Naive thymus-derived CD4-positive, alpha-beta T cell (primary cell): Measurements from ENCODE around the gene SPRY1. TPM values are rescaled to one million over a fixed set of nuclear protein-coding genes. Genes with fewer than 3 reads are reported as not detected.

Source experiments
- ATAC-seq: fragments of 150-1000 bp; cut with Tn5 transposase; 2 replicates; pipeline ENCODE4 v1.10.0; 2021; ENCODE audit warnings: mild to moderate bottlenecking, moderate library complexity
- CTCF ChIA-PET: fragments of 350-600 bp; sonication (Branson Sonifier 250); formaldehyde crosslinking; loops from one replicate; lab custom pipeline; 2021; ENCODE audit warnings: antibody characterized with exemption; lab: Charles Lee
- POLR2A ChIA-PET: fragments of 350-600 bp; sonication (Branson Sonifier 250); formaldehyde crosslinking; loops from one replicate; lab custom pipeline; 2021; ENCODE audit warnings: antibody characterized with exemption, inconsistent platforms; lab: Charles Lee
- DNase-seq, 9 donors: peaks; one replicate each; pipeline versions ENCODE4 v3.0.0 to v3.0.0-alpha.2; 2020 to 2022; ENCODE audit warnings: mixed read lengths in 1 of 9
- H3K27ac ChIP-seq: one replicate; pipeline ENCODE4 v1.7.0; 2013; ENCODE audit warnings: mild to moderate bottlenecking, low read depth, low read length, moderate library complexity
- H3K27me3 ChIP-seq, 2 donors: one replicate each; pipeline ENCODE4 v1.7.0; 2013; ENCODE audit warnings: low read length in 2 of 2, mild to moderate bottlenecking in 2 of 2, moderate library complexity in 2 of 2; ENCODE audit not compliant: control insufficient read depth in 2 of 2, insufficient read depth in 2 of 2
- H3K36me3 ChIP-seq, 3 experiments: 1 replicate in 2 of 3; 2 replicates in 1 of 3; pipeline ENCODE4 v1.7.0; 2013; ENCODE audit warnings: low read length in 3 of 3, mild to moderate bottlenecking in 3 of 3, moderate library complexity in 1 of 3; ENCODE audit not compliant: insufficient read depth in 3 of 3, control insufficient read depth in 2 of 3
- H3K4me1 ChIP-seq, 2 donors: one replicate each; pipeline ENCODE4 v1.7.0; 2013; ENCODE audit warnings: low read length in 2 of 2, mild to moderate bottlenecking in 2 of 2, moderate library complexity in 1 of 2; ENCODE audit not compliant: control insufficient read depth in 2 of 2, insufficient read depth in 2 of 2
- H3K4me3 ChIP-seq: 2 replicates; pipeline ENCODE4 v1.7.0; 2013; ENCODE audit warnings: mild to moderate bottlenecking, low read length
- H3K9me3 ChIP-seq, 3 experiments: 1 replicate in 2 of 3; 2 replicates in 1 of 3; pipeline ENCODE4 v1.7.0; 2013; ENCODE audit warnings: low read length in 3 of 3; ENCODE audit not compliant: control insufficient read depth in 2 of 3
- H3K27ac Mint-ChIP-seq, 9 donors: one replicate each; pipeline ENCODE4 v1.8.0; 2020 to 2022; ENCODE audit warnings: mixed read lengths in 9 of 9, mild to moderate bottlenecking in 8 of 9, moderate library complexity in 5 of 9, inconsistent platforms in 2 of 9
- H3K27me3 Mint-ChIP-seq, 5 donors: one replicate each; pipeline ENCODE4 v1.8.0; 2021 to 2022; ENCODE audit warnings: mixed read lengths in 5 of 5, mild to moderate bottlenecking in 1 of 5
- H3K36me3 Mint-ChIP-seq, 5 donors: one replicate each; pipeline ENCODE4 v1.8.0; 2020 to 2022; ENCODE audit warnings: mixed read lengths in 5 of 5, mild to moderate bottlenecking in 3 of 5, inconsistent platforms in 1 of 5
- H3K4me1 Mint-ChIP-seq, 7 donors: one replicate each; pipeline ENCODE4 v1.8.0; 2020 to 2022; ENCODE audit warnings: mixed read lengths in 7 of 7, mild to moderate bottlenecking in 3 of 7, inconsistent platforms in 1 of 7
- H3K4me3 Mint-ChIP-seq, 10 donors: one replicate each; pipeline ENCODE4 v1.8.0; 2020 to 2022; ENCODE audit warnings: mild to moderate bottlenecking in 10 of 10, mixed read lengths in 10 of 10, moderate library complexity in 6 of 10, inconsistent platforms in 2 of 10
- H3K9me3 Mint-ChIP-seq, 11 donors: one replicate each; pipeline ENCODE4 v1.8.0; 2020 to 2022; ENCODE audit warnings: mixed read lengths in 11 of 11, mild to moderate bottlenecking in 4 of 11, inconsistent platforms in 1 of 11, moderate library complexity in 1 of 11
- intact Hi-C, 2 donors: fragments of 100-400 bp; cut with micrococcal nuclease; formaldehyde crosslinking; loops; one replicate each; pipeline ENCODE4 v1.15.1; 2023
- polyA plus RNA-seq, 2 donors: library from polyadenylated mRNA; unstranded; fragments of 300-500 nt; fragmentation: Illumina TruSeq; gene quantifications; one replicate each; pipeline ENCODE4 v1.2.3, GENCODE V29; 2021
- total RNA-seq, 6 experiments: library from RNA in 5 of 6; stranded (reverse) in 5 of 6; gene quantifications; 1 replicate in 5 of 6; 2 replicates in 1 of 6; pipeline ENCODE4 v1.2.3 and lab custom pipeline; 2021 to 2026

Gene SPRY1
- total and polyA plus RNA-seq, 7 experiments from 2014 or later: 1.6 to 20.5 (median 4.3) TPM

DNA sequence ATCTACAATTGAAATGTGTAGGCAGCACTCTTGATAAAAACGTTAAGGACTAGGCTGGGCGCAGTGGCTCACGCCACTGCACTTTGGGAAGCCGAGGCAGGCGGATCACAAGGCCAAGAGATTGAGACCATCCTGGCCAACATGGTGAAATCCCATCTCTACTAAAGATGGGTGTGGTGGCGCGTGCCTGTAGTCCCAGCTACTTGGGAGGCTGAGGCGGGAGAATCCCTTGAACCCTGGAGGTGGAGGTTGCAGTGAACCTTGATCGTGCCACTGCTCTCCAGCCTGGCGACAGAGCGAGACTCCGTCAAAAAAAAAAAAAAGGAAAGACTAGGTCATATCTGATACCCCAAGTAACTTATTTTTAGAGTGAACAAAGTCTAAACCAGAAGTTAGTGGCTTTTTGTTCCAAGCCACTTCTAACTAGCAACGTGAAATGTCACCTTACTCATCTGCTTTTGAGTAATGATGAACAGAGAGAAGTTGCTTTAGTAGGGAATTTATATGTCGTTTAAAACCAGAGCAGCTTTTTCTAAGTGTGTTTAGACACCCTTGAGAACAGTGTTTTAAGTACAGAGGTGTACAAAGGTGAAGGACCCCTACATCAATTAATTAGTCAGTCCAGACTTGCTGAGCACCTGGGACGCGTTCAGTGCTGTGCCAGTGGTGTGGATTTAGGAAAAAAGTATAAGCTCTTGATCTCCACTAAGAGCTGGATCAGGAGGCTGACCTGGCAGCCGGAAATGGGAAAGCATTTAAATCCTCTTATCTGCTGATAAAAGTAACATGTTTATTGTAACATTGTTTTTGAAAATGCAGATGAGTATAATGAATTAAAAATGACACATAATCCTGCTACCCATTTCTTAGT, 23.5 kb downstream of the SPRY1 start:
- H3K4me1 Mint-ChIP-seq: peaks cover 5 to 77% (median 12%) of the 10 kb centered on the region in 7 donors
- H3K4me3 ChIP-seq: no peak overlapping the region
- H3K36me3 Mint-ChIP-seq: no peaks in the 10 kb centered on the region
- H3K9me3 ChIP-seq: no peaks in the 10 kb centered on the region
- peak overlapping the region in 1 of 10 donors; percentile 11 for H3K4me3 Mint-ChIP-seq
- intact Hi-C loops: loop anchor here in 1 of 2 donors (1.0 kb wide), 1 partner anchor 180 kb away; no protein-coding TSS in a partner anchor
- ATAC-seq (no peak), DNase-seq (no peak)
- peak overlapping the region in 1 of 9 donors; percentile 95 for H3K27ac Mint-ChIP-seq
- peaks cover 0 to 1% (median 0%) of the 10 kb centered on the region in 11 donors for H3K9me3 Mint-ChIP-seq
- H3K27me3 Mint-ChIP-seq: peaks cover 0 to 8% (median 0%) of the 10 kb centered on the region in 5 donors
- no peak overlapping the region for H3K27ac ChIP-seq
- H3K4me1 ChIP-seq: no peaks in the 10 kb centered on the region
- ChIA-PET CTCF (no interaction called here), POLR2A (interaction anchor here (0.8 kb wide), 1 partner anchor 199 kb away, joined by 3 read pairs; no protein-coding TSS in a partner anchor)
- H3K27me3 ChIP-seq: no peaks in the 10 kb centered on the region
- no peaks in the 10 kb centered on the region for H3K36me3 ChIP-seq

DNA sequence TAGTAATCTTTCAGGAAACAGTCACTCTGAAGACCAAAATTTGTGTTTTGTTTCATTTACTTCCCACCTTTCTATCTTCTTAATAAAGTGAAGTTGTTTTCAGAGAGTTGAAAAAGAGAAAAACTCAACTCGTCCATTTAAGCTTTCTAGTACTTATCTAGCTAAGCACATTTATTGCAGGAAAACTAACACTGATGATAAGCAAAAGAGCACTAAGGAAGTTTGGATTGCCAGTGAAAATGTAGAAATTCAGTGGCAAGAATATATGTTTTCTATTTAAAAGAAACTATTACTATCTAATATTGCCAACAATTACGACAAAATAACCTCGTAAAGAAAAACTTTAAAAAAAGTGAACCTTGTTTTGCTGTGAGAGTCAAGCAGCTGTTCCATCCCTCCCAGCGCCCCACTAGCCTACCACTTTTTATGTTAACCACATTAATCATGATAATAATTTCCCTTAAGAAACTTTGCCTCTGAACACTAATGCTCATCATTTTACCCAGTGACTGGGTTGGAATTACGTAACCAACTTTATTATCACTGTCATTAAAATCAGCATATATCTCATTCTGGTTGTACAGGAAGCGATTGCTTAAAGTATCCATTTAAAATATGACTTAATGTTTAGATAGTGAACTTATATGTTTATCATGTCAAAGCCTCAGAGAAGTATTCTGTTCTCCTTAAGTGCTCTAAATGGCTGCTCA, 24.8 kb downstream of the SPRY1 start:
- no peaks in the 10 kb centered on the region for H3K9me3 ChIP-seq
- peaks cover 0 to 4% (median 0%) of the 10 kb centered on the region in 5 donors for H3K36me3 Mint-ChIP-seq
- H3K36me3 ChIP-seq: no peaks in the 10 kb centered on the region
- POLR2A ChIA-PET: no interaction called here
- no peaks in the 10 kb centered on the region for H3K4me1 ChIP-seq
- peaks cover 0 to 9% (median 0%) of the 10 kb centered on the region in 11 donors for H3K9me3 Mint-ChIP-seq
- peak overlapping the region in 3 of 9 donors; percentile 39 to 95 (median 79) for H3K27ac Mint-ChIP-seq
- ATAC-seq (peak; percentile 65), DNase-seq (no peak)
- H3K27ac ChIP-seq: peak overlapping the region; percentile 58
- no peaks in the 10 kb centered on the region for H3K27me3 ChIP-seq
- peaks cover 0 to 8% (median 0%) of the 10 kb centered on the region in 5 donors for H3K27me3 Mint-ChIP-seq
- CTCF ChIA-PET: no interaction called here
- intact Hi-C loops: no loop called here
- peaks cover 5 to 71% (median 12%) of the 10 kb centered on the region in 7 donors for H3K4me1 Mint-ChIP-seq
- peak overlapping the region; percentile 14 for H3K4me3 ChIP-seq
- peak overlapping the region in 9 of 10 donors; percentile 35 to 86 (median 71) for H3K4me3 Mint-ChIP-seq

DNA sequence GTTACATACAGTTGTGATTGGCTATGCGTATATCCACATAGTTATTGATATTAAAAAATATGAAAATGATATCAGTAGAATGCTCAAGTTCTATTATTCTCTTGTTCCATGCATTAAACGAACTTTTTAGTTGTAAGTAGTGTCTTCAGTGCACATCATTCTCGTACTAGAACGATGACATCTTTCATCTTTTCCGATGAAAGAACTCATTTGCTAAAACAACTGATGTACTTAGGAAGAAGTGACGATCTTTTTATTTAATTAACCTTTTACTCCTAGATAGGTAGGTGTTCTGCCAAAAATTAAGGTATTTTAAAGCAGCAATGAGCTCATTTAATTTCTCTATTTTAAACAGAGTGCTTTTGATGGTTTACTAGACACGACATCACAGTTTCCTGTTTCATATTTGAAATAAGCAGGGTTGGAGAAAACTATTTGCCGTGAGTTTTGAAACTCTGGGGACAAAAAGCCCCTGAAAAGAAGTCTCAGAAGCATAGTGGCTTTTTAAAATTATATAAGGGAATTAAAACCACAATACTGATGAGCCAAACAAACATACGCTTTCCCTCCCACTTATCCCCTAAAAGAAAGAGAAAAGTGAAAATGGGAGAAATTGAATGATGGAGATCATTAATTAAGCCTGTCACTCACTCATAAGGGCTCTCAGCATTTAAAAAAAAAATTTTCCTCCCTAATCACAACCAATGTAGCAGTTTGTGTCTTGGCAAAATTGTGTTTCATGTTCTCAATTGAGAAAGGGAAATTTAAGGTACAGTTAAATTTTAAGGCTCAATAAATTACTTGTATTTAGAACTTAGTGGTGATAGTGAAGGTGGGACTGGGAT, 25.6 kb downstream of the SPRY1 start:
- Mint-ChIP-seq H3K4me3 (peak overlapping the region; percentile 35 to 86 (median 72)), H3K27me3 (peaks cover 0 to 8% (median 0%) of the 10 kb centered on the region in 5 donors), H3K4me1 (peaks cover 5 to 66% (median 12%) of the 10 kb centered on the region in 7 donors), H3K9me3 (peaks cover 0 to 14% (median 4%) of the 10 kb centered on the region in 11 donors), H3K36me3 (peaks cover 0 to 8% (median 0%) of the 10 kb centered on the region in 5 donors), H3K27ac (peak overlapping the region in 6 of 9 donors; percentile 32 to 95 (median 63))
- H3K9me3 ChIP-seq: no peaks in the 10 kb centered on the region
- no peaks in the 10 kb centered on the region for H3K36me3 ChIP-seq
- no peak for DNase-seq
- ChIA-PET CTCF (no interaction called here), POLR2A (no interaction called here)
- peak overlapping the region; percentile 14 for H3K4me3 ChIP-seq
- intact Hi-C loops: loop anchor here in 1 of 2 donors (1.0 to 2.0 kb wide), 3 partner anchors 9 to 55 kb away; no protein-coding TSS in a partner anchor
- ATAC-seq: peak; percentile 49
- H3K4me1 ChIP-seq: no peaks in the 10 kb centered on the region
- H3K27ac ChIP-seq: peak overlapping the region; percentile 58
- no peaks in the 10 kb centered on the region for H3K27me3 ChIP-seq

DNA sequence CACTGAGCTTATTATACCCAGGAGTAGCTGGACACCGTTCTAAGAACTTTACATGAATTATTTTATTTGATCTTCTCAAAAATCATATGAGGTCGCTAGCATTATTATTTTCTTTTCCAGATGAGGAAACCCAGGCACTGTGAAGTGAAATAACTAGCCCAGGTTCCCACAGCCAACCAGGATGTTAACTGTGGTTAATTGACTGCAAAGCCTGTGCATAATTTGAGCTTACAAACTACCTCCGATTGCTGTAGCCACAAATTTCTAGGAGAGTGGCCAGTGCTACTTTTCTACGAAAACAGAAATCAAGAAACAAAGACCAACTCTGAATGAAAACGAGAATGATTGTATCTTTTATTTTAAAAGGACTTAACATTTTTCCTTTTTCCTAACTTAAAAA, 27.2 kb downstream of the SPRY1 start:
- Histone ChIP-seq H3K27me3 (no peaks in the 10 kb centered on the region), H3K36me3 (no peaks in the 10 kb centered on the region), H3K27ac (no peak overlapping the region), H3K4me1 (no peaks in the 10 kb centered on the region), H3K4me3 (no peak overlapping the region), H3K9me3 (no peaks in the 10 kb centered on the region)
- POLR2A ChIA-PET: no interaction called here
- DNase-seq: no peak
- ATAC-seq: no peak
- Mint-ChIP-seq H3K4me1 (peaks cover 4 to 51% (median 12%) of the 10 kb centered on the region in 7 donors), H3K27ac (peak overlapping the region in 2 of 9 donors; percentile 2 to 79), H3K4me3 (peak overlapping the region in 1 of 10 donors; percentile 6), H3K27me3 (peaks cover 0 to 4% (median 0%) of the 10 kb centered on the region in 5 donors), H3K36me3 (peaks cover 0 to 17% (median 3%) of the 10 kb centered on the region in 5 donors), H3K9me3 (peaks cover 0 to 21% (median 6%) of the 10 kb centered on the region in 11 donors)
- intact Hi-C loops: loop anchor here in 1 of 2 donors (1.0 to 2.0 kb wide), 2 partner anchors 20 to 53 kb away; no protein-coding TSS in a partner anchor
- CTCF ChIA-PET: interaction anchor here (0.6 kb wide), 1 partner anchor 37 kb away, joined by 4 read pairs; no protein-coding TSS in a partner anchor

DNA sequence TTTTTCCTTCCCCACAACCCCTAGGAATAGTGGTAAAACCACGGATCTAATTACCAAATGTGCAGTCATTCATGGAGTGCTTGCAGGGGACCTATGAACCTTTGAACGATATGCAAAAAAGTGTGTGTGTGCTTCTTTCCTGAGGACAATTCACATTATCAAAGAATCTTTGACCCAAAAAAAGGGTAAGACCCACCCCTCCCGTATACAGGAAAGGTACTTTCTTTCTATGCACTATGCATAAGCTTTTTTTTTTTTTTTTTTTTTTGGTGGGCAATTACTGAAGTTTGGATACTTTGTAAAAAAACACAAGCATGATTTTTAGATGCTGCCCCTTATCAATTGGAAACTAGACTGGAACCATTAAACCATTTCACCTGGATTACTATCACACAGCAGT, 31.4 kb downstream of the SPRY1 start:
- POLR2A ChIA-PET: no interaction called here
- no peak overlapping the region for H3K27ac Mint-ChIP-seq
- Histone ChIP-seq H3K36me3 (no peaks in the 10 kb centered on the region), H3K4me3 (no peak overlapping the region), H3K9me3 (no peaks in the 10 kb centered on the region), H3K27me3 (no peaks in the 10 kb centered on the region), H3K4me1 (no peaks in the 10 kb centered on the region), H3K27ac (no peak overlapping the region)
- CTCF ChIA-PET: interaction anchor here (0.6 kb wide), 1 partner anchor 15 kb away, joined by 3 read pairs; no protein-coding TSS in a partner anchor
- H3K4me1 Mint-ChIP-seq: peaks cover 0 to 16% (median 0%) of the 10 kb centered on the region in 7 donors
- DNase-seq (no peak), ATAC-seq (no peak)
- intact Hi-C loops: no loop called here
- peaks cover 0 to 21% (median 3%) of the 10 kb centered on the region in 5 donors for H3K36me3 Mint-ChIP-seq
- peaks cover 0 to 7% (median 0%) of the 10 kb centered on the region in 5 donors for H3K27me3 Mint-ChIP-seq
- H3K4me3 Mint-ChIP-seq: peak overlapping the region in 1 of 10 donors; percentile 12
- H3K9me3 Mint-ChIP-seq: peaks cover 2 to 28% (median 8%) of the 10 kb centered on the region in 11 donors
